Heart left ventricle (tissue), 16 donors: Measurements from ENCODE around the gene CLMP. TPM values are rescaled to one million over a fixed set of nuclear protein-coding genes. Genes with fewer than 3 reads are reported as not detected.

Experiments used
- ATAC-seq, 4 donors: fragments of 200-7000 bp; cut with Tn5 transposase; one replicate each; pipeline ENCODE4 v1.9.1; 2020 to 2022; ENCODE audit warnings: moderate library complexity in 4 of 4, mild to moderate bottlenecking in 3 of 4, moderate number of reproducible peaks in 1 of 4
- DNase-seq, 5 donors: peaks; one replicate each; pipeline ENCODE4 v3.0.0-alpha.2; 2020
- H3K27ac ChIP-seq, 12 donors: fragments of 200-600 bp; sonication (generic) in 4 of 12; one replicate each; pipeline versions ENCODE4 v1.5.0 to v1.8.0; 2016 to 2022; ENCODE audit warnings: mild to moderate bottlenecking in 2 of 12
- H3K27me3 ChIP-seq, 9 donors: fragments of 200-600 bp; sonication (generic) in 2 of 9; one replicate each; pipeline versions ENCODE4 v1.5.1 to v1.8.0; 2016 to 2022; ENCODE audit warnings: mild to moderate bottlenecking in 3 of 9
- H3K36me3 ChIP-seq, 9 donors: fragments of 200-600 bp; sonication (generic) in 2 of 9; one replicate each; pipeline versions ENCODE4 v1.5.0 to v1.8.0; 2018 to 2022; ENCODE audit warnings: mild to moderate bottlenecking in 2 of 9
- H3K4me1 ChIP-seq, 12 donors: fragments of 200-600 bp; sonication (generic) in 4 of 12; one replicate each; pipeline versions ENCODE4 v1.5.0 to v1.8.0; 2016 to 2022; ENCODE audit warnings: mild to moderate bottlenecking in 3 of 12
- H3K4me3 ChIP-seq, 12 donors: fragments of 200-600 bp; sonication (generic) in 4 of 12; one replicate each; pipeline versions ENCODE4 v1.5.0 to v1.8.0; 2017 to 2022; ENCODE audit warnings: mild to moderate bottlenecking in 9 of 12, moderate library complexity in 4 of 12
- H3K9me3 ChIP-seq, 12 donors: fragments of 200-600 bp; sonication (generic) in 4 of 12; one replicate each; pipeline versions ENCODE4 v1.5.0 to v1.8.0; 2016 to 2022; ENCODE audit warnings: mild to moderate bottlenecking in 1 of 12
- POLR2A ChIP-seq, 2 donors: fragments of 450-650 bp; IDR thresholded peaks; one replicate each; pipeline ENCODE4 v1.6.1; 2017; ENCODE audit warnings: antibody characterized with exemption in 2 of 2, mild to moderate bottlenecking in 2 of 2, moderate library complexity in 2 of 2
- WGBS, 4 donors: extraction: QIAGEN DNeasy Blood & Tissue Kit in 2 of 4; methylation state at CpG; one replicate each; pipeline versions ENCODE4 v1.1.5 to v1.1.7; 2013 to 2018; 5-methylcytosine and 5-hydroxymethylcytosine counted together
- intact Hi-C, 10 donors: fragments of 100-400 bp; cut with DNase I; formaldehyde crosslinking; loops; one replicate each; pipeline versions ENCODE4 v1.11.1 to v1.14.2; 2022
- polyA plus RNA-seq, 2 donors: library from polyadenylated mRNA; stranded (reverse); fragments of 200-250 nt; gene quantifications; one replicate each; pipeline ENCODE4 v1.2.3, GENCODE V29; 2013
- total RNA-seq, 9 donors: library from RNA; depleted of rRNA in 2 of 9; stranded (reverse); fragments of >200 nt in 2 of 9; fragmentation: NEBNext Ultra II Directional in 3 of 9; extraction: Animal tissue kit (Norgen Biotek cat#: 25700) in 3 of 9; gene quantifications; one replicate each; pipeline versions ENCODE4 v1.1.0 to v1.2.4, GENCODE V29; 2016 to 2023
- TF ChIP-seq, protein P1 (sequence below), 12 donors: fragments of 200-600 bp; sonication (generic) in 4 of 12; IDR thresholded peaks; one replicate each; pipeline versions ENCODE4 v1.5.0 to v1.8.0; 2018 to 2022; ENCODE audit warnings: antibody characterized with exemption in 12 of 12, mild to moderate bottlenecking in 5 of 12
- donor health status: ischemic (EF 13 %, LVEDD 7.1; RV severe dilation, severe dysfunction).
- donor health status: healthy with polysubstance abuse.
- donor health status: DM: no; HTN: yes; CAD: no.
- donor health status: DM: no; HTN: no; CAD: no.
- donor health status: ischemic (EF 25% LVEDD 6.9; RV normal size, moderate dysfunction).
- donor health status: ischemic (EF 25% LVEDD 5.7; RV mildly dilated, moderate dysfunction).
- donor health status: healthy.
- donor health status: DM: yes; HTN: yes; CAD: no.
- donor health status: ischemic (EF 35%, LVEDD 5.7; RV mildly dilated, moderate dysfunction).
- donor health status: nonischemic (EF 11% LVEDD 7.7; RV severe dilation, severe dysfunction).
- donor health status: DM: yes; HTN: yes; CAD: no.
- donor health status: PGD.
- donor health status: ischemic (EF 29% LVEDD 5.4; RV normal size, mild dysfunction).
- donor health status: nonischemic (EF 23%, LVEDD 6.1; RV moderate dilation, normal function).

Gene CLMP
- total and polyA plus RNA-seq, 11 donors, result 1.9 to 18.4 (median 5.8) TPM

- Histone ChIP-seq H3K27me3 (peaks cover 0 to 4% (median 0%) of the 10 kb centered on the region in 9 donors), H3K4me1 (peaks cover 0 to 15% (median 0%) of the 10 kb centered on the region in 12 donors), H3K36me3 (no peaks in the 10 kb centered on the region), H3K4me3 (no peak overlapping the region), H3K9me3 (no peaks in the 10 kb centered on the region), H3K27ac (no peak overlapping the region)
- intact Hi-C loops, result loop anchor here in 1 of 10 donors (10.0 kb wide), 1 partner anchor 365 kb away; no protein-coding TSS in a partner anchor
- TF ChIP-seq, protein P1, sequence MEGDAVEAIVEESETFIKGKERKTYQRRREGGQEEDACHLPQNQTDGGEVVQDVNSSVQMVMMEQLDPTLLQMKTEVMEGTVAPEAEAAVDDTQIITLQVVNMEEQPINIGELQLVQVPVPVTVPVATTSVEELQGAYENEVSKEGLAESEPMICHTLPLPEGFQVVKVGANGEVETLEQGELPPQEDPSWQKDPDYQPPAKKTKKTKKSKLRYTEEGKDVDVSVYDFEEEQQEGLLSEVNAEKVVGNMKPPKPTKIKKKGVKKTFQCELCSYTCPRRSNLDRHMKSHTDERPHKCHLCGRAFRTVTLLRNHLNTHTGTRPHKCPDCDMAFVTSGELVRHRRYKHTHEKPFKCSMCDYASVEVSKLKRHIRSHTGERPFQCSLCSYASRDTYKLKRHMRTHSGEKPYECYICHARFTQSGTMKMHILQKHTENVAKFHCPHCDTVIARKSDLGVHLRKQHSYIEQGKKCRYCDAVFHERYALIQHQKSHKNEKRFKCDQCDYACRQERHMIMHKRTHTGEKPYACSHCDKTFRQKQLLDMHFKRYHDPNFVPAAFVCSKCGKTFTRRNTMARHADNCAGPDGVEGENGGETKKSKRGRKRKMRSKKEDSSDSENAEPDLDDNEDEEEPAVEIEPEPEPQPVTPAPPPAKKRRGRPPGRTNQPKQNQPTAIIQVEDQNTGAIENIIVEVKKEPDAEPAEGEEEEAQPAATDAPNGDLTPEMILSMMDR (IDR thresholded peaks at IDR 0.05), result no peak
- TF ChIP-seq POLR2A (IDR thresholded peaks at IDR 0.05), result no peak
- no peak for ATAC-seq
- 91 to 96% (median 94%) methylated on average over 15 of the region's 15 CpGs for WGBS, 4 donors
- DNase-seq, result no peak
These were observed 44.4 kb upstream of the CLMP start for GRCh38 chr11:123239191-123240150.

- peaks cover 0 to 4% (median 0%) of the 10 kb centered on the region in 9 donors for H3K27me3 ChIP-seq
- H3K9me3 ChIP-seq, result no peaks in the 10 kb centered on the region
- no peak overlapping the region for H3K4me3 ChIP-seq
- peaks cover 0 to 25% (median 0%) of the 10 kb centered on the region in 12 donors for H3K4me1 ChIP-seq
- ATAC-seq, result peak; percentile 10 to 87 (median 54)
- intact Hi-C loops, result no loop called here
- TF ChIP-seq POLR2A (IDR thresholded peaks at IDR 0.05), result no peak
- TF ChIP-seq, protein P1 (IDR thresholded peaks at IDR 0.05), result no peak
- no peak overlapping the region for H3K27ac ChIP-seq
- peak in 3 of 5 donors; percentile 19 to 54 (median 42) for DNase-seq
- H3K36me3 ChIP-seq, result no peaks in the 10 kb centered on the region
- WGBS, 4 donors, result 71 to 93% (median 82%) methylated on average over 1 of the region's 1 CpG
These were observed 43.2 kb upstream of the CLMP start for GRCh38 chr11:123238297-123238696.

DNA sequence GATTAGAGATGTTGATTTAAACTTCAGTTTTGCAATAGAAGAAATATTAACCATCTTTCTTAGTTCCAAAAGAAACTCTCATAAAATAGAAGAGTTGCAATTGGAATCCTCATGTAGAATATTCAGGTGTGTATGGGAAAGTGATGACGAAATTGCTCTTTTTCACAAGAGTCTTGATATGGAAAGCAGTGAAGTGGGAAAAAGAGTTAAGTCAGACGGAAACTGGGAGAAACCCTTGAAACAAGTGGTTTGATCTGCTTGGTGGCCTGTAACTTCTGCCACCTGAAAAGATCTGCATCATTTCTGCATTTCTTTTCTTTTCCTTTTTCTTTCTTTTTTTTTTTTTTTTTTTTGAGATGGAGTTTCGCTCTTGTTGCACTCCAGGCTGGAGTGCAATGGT is 41.8 kb upstream of the CLMP start:
- no peak for ATAC-seq

More for the DNA sequence above, 41.8 kb upstream of the CLMP start:
- Histone ChIP-seq H3K4me1 (peaks cover 0 to 32% (median 0%) of the 10 kb centered on the region in 12 donors), H3K27me3 (peaks cover 0 to 4% (median 0%) of the 10 kb centered on the region in 9 donors), H3K4me3 (no peak overlapping the region), H3K36me3 (no peaks in the 10 kb centered on the region), H3K9me3 (no peaks in the 10 kb centered on the region), H3K27ac (no peak overlapping the region)
- 93 to 96% (median 95%) methylated on average over 3 of the region's 3 CpGs for WGBS, 4 donors
- TF ChIP-seq, protein P1 (IDR thresholded peaks at IDR 0.05), result no peak
- TF ChIP-seq POLR2A (IDR thresholded peaks at IDR 0.05), result no peak
- intact Hi-C loops, result no loop called here
- DNase-seq, result no peak
